DMS 273 treated with DMSO at 0.1 percent for 48 hours (cell line): Measurements from ENCODE around the gene INO80.
A peak's percentile ranks its signal among the peaks of the same experiment; 100 is the strongest.
"Not testable (repeated sequence)": the region's sequence is repeated elsewhere in the genome, so short reads cannot be mapped to it uniquely, and the experiment has no call there.

Source experiments
- DNase-seq: peaks from one replicate; lab custom pipeline; 2025; lab: John Stamatoyannopoulos, UW

The INO80 gene

GRCh38 chr15:41121951-41122350 lies 5.9 kb upstream of the INO80 start:
- no peak for DNase-seq

GRCh38 chr15:41116962-41117252 lies 827 bp upstream of the INO80 start:
- no peak for DNase-seq

GRCh38 chr15:41115652-41116115 lies 396 bp downstream of the INO80 start:
- DNase-seq = peak; percentile 40

- peak; percentile 17 for DNase-seq
These were observed 874 bp downstream of the INO80 start for GRCh38 chr15:41115161-41115651.

GRCh38 chr15:41106947-41107346 lies 9.1 kb downstream of the INO80 start:
- no peak for DNase-seq

GRCh38 chr15:41105348-41106334 lies 10.4 kb downstream of the INO80 start:
- DNase-seq = no peak

GRCh38 chr15:41104234-41104633 lies 11.8 kb downstream of the INO80 start:
- no peak for DNase-seq

- no peak for DNase-seq
These were observed 13.2 kb downstream of the INO80 start for GRCh38 chr15:41102854-41103253.

- DNase-seq = no peak
These were observed 19.9 kb downstream of the INO80 start for GRCh38 chr15:41096178-41096577.

- no peak for DNase-seq
These were observed 31.1 kb downstream of the INO80 start for GRCh38 chr15:41085029-41085428.

GRCh38 chr15:41080144-41080543 lies 35.9 kb downstream of the INO80 start:
- no peak for DNase-seq

GRCh38 chr15:41079717-41080116 lies 36.4 kb downstream of the INO80 start:
- no peak for DNase-seq

- not testable (repeated sequence) for DNase-seq
These were observed 37.2 kb downstream of the INO80 start for GRCh38 chr15:41078879-41079278.

GRCh38 chr15:41078125-41078524 lies 38.0 kb downstream of the INO80 start:
- no peak for DNase-seq

GRCh38 chr15:41073028-41073427 lies 43.1 kb downstream of the INO80 start:
- DNase-seq = no peak

- DNase-seq = no peak
These were observed 44.1 kb downstream of the INO80 start for GRCh38 chr15:41072013-41072412.

GRCh38 chr15:41066516-41066915 lies 49.6 kb downstream of the INO80 start:
- DNase-seq = no peak

- no peak for DNase-seq
These were observed 54.4 kb downstream of the INO80 start for GRCh38 chr15:41061667-41062066.

- DNase-seq = no peak
These were observed 55.6 kb downstream of the INO80 start for GRCh38 chr15:41060505-41060904.

GRCh38 chr15:41056810-41057209 lies 59.3 kb downstream of the INO80 start:
- DNase-seq = no peak

- no peak for DNase-seq
These were observed 60.4 kb downstream of the INO80 start for GRCh38 chr15:41055706-41056105.

- DNase-seq = no peak
These were observed 64.9 kb downstream of the INO80 start for GRCh38 chr15:41051139-41051538.

GRCh38 chr15:41048852-41049251 lies 67.2 kb downstream of the INO80 start:
- DNase-seq = no peak

- no peak for DNase-seq
These were observed 67.7 kb downstream of the INO80 start for GRCh38 chr15:41048397-41048796.
